ENCODE results near the gene ANKRD36.
A peak's percentile ranks its signal among the peaks of the same experiment; 100 is the strongest.
"Not testable (repeated sequence)": the region's sequence is repeated elsewhere in the genome, so short reads cannot be mapped to it uniquely, and the experiment has no call there.

ANKRD36 gene

DNA sequence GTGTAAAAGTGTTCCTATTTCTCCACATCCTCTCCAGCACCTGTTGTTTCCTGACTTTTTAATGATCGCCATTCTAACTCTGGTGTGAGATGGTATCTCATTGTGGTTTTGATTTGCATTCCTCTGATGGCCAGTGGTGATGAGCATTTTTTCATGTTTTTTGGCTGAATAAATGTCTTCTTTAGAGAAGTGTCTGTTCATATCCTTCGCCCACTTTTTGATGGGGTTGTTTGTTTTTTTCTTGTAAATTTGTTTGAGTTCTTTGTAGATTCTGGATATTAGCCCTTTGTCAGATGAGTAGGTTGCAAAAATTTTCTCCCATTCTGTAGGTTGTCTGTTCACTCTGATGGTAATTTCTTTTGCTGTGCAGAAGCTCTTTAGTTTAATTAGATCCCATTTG is 16.1 kb downstream of the ANKRD36 start:
- not testable (repeated sequence) for DNase-seq

- not testable (repeated sequence) for DNase-seq
These were observed 31.1 kb downstream of the ANKRD36 start for GRCh38 chr2:97144016-97144415.

DNA sequence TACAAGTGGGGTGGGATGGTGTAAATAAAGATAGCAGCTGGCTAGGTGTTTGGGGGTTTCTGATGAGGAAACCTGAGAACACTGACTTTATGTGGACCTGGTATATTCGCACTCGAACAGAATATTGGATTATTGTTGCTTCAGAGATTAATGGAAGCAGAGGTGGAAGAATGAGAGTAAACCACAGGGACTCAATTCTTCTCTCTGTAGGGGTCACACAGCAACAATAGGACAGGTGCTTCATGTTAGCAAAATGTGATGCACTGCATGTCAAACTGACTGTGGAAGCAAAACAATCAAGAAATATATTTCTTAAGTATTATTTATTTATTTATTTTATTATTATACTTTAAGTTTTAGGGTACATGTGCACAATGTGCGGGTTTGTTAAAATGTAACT is 53.6 kb downstream of the ANKRD36 start:
- DNase-seq, result not testable (repeated sequence)

DNA sequence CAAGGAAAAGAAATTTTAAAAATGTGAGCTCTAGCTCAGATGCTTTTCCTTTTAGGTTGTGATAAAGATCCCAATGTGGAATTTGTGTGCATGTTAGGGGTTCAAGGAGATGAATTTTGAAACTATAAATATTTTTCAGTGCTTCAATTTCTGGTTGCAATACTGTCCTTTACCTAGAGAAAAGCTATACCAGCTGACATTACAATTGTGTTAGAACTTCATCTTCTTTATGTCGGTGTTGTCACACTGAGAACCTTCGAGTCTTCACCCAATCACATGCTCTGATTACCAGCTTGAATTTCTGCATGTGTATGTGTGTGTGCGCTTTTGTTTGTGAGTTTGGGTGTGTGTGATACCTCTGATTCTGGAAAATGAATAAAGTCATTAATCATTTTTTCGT is 55.0 kb downstream of the ANKRD36 start:
- DNase-seq, result not testable (repeated sequence)

GRCh38 chr2:97168583-97168982 is 55.6 kb downstream of the ANKRD36 start:
- not testable (repeated sequence) for DNase-seq

- not testable (repeated sequence) for DNase-seq
These were observed 67.4 kb downstream of the ANKRD36 start for GRCh38 chr2:97180391-97180790.

- DNase-seq, result not testable (repeated sequence)
These were observed 82.4 kb downstream of the ANKRD36 start for GRCh38 chr2:97195349-97195748.

- not testable (repeated sequence) for DNase-seq
These were observed 84.3 kb downstream of the ANKRD36 start for GRCh38 chr2:97197251-97197650.

GRCh38 chr2:97200887-97201286 is 87.9 kb downstream of the ANKRD36 start:
- not testable (repeated sequence) for DNase-seq

GRCh38 chr2:97202643-97203250 is 89.8 kb downstream of the ANKRD36 start:
- not testable (repeated sequence) for DNase-seq

DNA sequence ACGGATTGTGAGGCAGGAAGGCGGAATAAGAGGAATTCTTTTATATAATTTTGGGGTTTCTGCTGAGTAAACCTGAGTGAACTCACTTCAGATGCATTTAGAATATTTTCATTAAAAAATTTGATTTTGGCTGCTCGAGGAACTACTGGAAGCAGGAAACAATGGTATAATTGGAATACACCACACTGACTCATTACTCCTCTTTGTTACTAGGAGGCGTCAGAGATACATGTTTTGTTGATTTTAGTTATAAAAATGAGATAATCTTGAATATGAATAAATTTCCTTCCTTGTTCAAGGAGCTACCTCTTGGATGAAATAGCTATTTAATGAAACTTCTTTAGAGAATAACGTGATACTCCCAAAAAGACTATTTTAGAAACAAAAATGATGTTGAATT is 97.4 kb downstream of the ANKRD36 start:
- DNase-seq, result no peak

DNA sequence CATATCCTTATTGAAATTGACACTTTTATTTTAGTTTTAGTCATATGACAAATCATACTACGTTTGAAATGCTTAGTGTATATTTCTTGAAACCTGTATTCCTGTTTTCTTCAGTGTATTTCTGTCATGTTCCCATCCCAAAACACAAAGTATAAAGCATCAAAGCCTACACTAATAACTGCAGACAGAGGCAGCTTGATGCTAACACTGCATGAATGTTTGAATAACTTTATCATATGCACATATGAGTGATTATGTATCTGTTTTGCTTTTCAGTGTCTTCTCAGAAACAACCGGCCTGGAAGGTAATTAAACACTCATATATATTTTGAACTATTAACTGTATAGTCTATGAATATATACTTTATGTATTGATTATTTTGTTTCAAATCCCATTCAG is 102.1 kb downstream of the ANKRD36 start:
- not testable (repeated sequence) for DNase-seq

DNA sequence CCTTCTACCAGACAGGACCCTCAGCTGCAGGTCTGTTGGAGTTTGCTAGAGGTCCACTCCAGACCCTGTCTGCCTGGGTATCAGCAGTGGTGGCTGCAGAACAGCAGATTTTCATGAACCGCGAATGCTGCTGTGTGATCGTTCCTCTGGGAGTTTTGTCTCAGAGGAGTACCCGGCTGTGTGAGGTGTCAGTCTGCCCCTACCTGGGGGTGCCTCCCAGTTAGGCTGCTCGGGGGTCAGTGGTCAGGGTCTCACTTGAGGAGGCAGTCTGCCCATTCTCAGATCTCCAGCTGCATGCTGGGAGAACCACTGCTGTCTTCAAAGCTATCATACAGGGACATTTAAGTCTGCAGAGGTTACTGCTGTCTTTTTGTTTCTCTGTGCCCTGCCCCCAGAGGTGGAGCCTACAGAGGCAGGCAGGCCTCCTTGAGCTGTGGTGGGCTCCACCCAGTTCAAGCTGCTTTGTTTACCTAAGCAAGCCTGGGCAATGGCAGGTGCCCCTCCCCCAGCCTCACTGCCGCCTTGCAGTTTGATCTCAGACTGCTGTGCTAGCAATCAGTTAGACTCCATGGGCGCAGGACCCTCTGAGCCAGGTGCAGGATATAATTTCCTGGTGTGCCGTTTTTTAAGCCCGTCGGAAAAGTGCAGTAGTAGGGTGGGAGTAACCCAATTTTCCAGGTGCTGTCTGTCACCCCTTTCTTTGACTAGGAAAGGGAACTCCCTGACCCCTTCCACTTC is 118.1 kb downstream of the ANKRD36 start:
- DNase-seq, result not testable (repeated sequence)

- not testable (repeated sequence) for DNase-seq
These were observed 120.0 kb downstream of the ANKRD36 start for GRCh38 chr2:97232981-97233380.

- DNase-seq, result not testable (repeated sequence)
These were observed 120.8 kb downstream of the ANKRD36 start for GRCh38 chr2:97233660-97234295.

GRCh38 chr2:97261192-97261591 is 148.2 kb downstream of the ANKRD36 start:
- DNase-seq, result not testable (repeated sequence)

GRCh38 chr2:97266449-97266848 is 153.5 kb downstream of the ANKRD36 start:
- not testable (repeated sequence) for DNase-seq

GRCh38 chr2:97267411-97268074 is 154.6 kb downstream of the ANKRD36 start:
- DNase-seq, result peak in 3 of 5 donors; percentile 0 to 6 (median 5)

DNA sequence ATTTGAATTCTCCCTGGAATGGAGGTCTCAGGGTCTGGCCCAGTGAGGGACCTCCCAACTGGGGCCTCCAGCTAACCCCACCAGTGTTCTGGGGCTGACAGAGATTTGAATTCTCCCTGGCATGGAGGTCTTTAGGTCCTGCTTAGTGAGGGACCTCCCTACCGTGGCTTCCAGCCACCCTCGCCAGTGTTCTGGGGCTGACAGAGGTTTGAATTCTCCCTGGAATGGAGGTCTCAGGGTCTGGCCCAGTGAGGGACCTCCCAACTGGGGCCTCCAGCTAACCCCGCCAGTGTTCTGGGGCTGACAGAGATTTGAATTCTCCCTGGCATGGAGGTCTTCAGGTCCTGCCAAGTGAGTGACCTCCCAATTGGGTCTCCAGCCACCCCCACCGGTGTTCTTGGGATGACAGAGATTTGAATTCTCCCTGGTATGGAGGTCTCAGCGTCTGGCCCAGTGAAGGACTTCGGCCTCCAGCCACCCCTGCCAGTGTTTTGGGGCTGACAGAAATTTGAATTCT is 155.2 kb downstream of the ANKRD36 start:
- DNase-seq, result peak in 2 of 5 donors; percentile 0 to 7

DNA sequence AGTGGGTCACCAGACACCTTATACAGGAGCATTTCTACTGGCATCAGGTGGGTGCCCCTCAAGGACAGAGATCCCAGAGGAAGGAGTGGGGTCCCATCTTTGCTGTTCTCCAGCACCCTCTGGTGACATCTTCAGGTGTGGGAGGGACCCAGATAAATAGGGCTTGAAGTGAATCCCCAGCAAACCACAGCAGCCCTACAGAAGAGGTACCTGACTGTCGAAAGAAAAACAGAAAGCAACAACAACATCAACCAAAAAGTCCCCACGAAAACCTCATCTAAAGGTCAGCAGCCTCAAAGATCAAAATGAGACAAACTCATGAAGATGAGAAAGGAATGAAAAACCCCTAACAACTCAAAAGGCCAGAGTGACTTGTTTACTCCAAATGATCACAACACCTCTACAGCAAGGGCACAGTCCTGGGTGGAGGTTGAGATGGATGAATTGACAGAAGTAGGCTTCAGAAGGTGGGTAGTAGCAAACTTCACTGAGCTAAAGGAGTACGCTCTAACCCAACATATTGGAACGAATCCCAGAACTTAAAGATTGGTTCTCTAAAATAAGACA is 163.4 kb downstream of the ANKRD36 start:
- DNase-seq, result not testable (repeated sequence)

GRCh38 chr2:97285187-97285586 is 172.2 kb downstream of the ANKRD36 start:
- not testable (repeated sequence) for DNase-seq

- not testable (repeated sequence) for DNase-seq
These were observed 180.7 kb downstream of the ANKRD36 start for GRCh38 chr2:97293687-97294086.
